ENCODE results near the gene SLC22A6.

- TF ChIP-seq EZH2 (IDR thresholded peaks at IDR 0.05) (no peak), POLR2AphosphoS5 (IDR thresholded peaks at IDR 0.05; ENCODE audit: borderline replicate concordance, low read depth, low read length) (no peak)
Measured at GRCh38 chr11:62962391-62962790, 22.4 kb downstream of the SLC22A6 start.

Measured in SK-N-MC (cell line).